ENCODE results near the gene HDAC4.

GRCh38 chr2:239304533-239305221 is 96.1 kb downstream of the HDAC4 start:
- no peak for TF ChIP-seq CTCF (IDR thresholded peaks at IDR 0.05)
- TF ChIP-seq POLR2A (IDR thresholded peaks at IDR 0.05), result no peak
